GM19395 (cell line): ENCODE measurements around the gene SLCO3A1.

Experiments
- ATAC-seq: cut with Tn5 transposase; IDR thresholded peaks from one replicate; pipeline ENCODE4 v1.9.1; 2021; ENCODE audit warnings: mild to moderate bottlenecking, moderate library complexity; ENCODE audit not compliant: unreplicated experiment

The SLCO3A1 gene

GRCh38 chr15:92151741-92152140 lies 298.2 kb downstream of the SLCO3A1 start:
- ATAC-seq = no peak

- no peak for ATAC-seq
Measured at GRCh38 chr15:92152983-92153382, 299.5 kb downstream of the SLCO3A1 start.

GRCh38 chr15:92153620-92154019 lies 300.1 kb downstream of the SLCO3A1 start:
- ATAC-seq = no peak

- no peak for ATAC-seq
Measured at GRCh38 chr15:92155934-92156333, 302.4 kb downstream of the SLCO3A1 start.

GRCh38 chr15:92157666-92158298 lies 304.3 kb downstream of the SLCO3A1 start:
- no peak for ATAC-seq

GRCh38 chr15:92158426-92158825 lies 304.9 kb downstream of the SLCO3A1 start:
- no peak for ATAC-seq

GRCh38 chr15:92159481-92159880 lies 306.0 kb downstream of the SLCO3A1 start:
- ATAC-seq = no peak

- ATAC-seq = no peak
Measured at GRCh38 chr15:92159906-92160841, 306.7 kb downstream of the SLCO3A1 start.

GRCh38 chr15:92161039-92161670 lies 307.6 kb downstream of the SLCO3A1 start:
- peak; percentile 98 for ATAC-seq

- ATAC-seq = no peak
Measured at GRCh38 chr15:92162657-92163056, 309.1 kb downstream of the SLCO3A1 start.

GRCh38 chr15:92163641-92164040 lies 310.1 kb downstream of the SLCO3A1 start:
- ATAC-seq = no peak

- no peak for ATAC-seq
Measured at GRCh38 chr15:92164327-92165000, 311.0 kb downstream of the SLCO3A1 start.

GRCh38 chr15:92165001-92165346 lies 311.5 kb downstream of the SLCO3A1 start:
- ATAC-seq = no peak

- ATAC-seq = no peak
Measured at GRCh38 chr15:92166029-92166428, 312.5 kb downstream of the SLCO3A1 start.

- ATAC-seq = no peak
Measured at GRCh38 chr15:92166751-92167405, 313.4 kb downstream of the SLCO3A1 start.

- ATAC-seq = no peak
Measured at GRCh38 chr15:92167451-92167850, 313.9 kb downstream of the SLCO3A1 start.

- no peak for ATAC-seq
Measured at GRCh38 chr15:92168066-92168683, 314.7 kb downstream of the SLCO3A1 start.

GRCh38 chr15:92170897-92171296 lies 317.4 kb downstream of the SLCO3A1 start:
- no peak for ATAC-seq

GRCh38 chr15:92178911-92179310 lies 325.4 kb downstream of the SLCO3A1 start:
- ATAC-seq = no peak

- ATAC-seq = no peak
Measured at GRCh38 chr15:92184142-92184541, 330.6 kb downstream of the SLCO3A1 start.
